Activated effector memory CD4-positive, alpha-beta T cell treated with Interleukin-2 at 50 U/mL for 16 hours (primary cell): ENCODE results near the gene TNNT2.

ENCODE experiments used
- DNase-seq: peaks from one replicate; pipeline ENCODE4 v3.0.0-alpha.2; 2020

Gene TNNT2

DNA sequence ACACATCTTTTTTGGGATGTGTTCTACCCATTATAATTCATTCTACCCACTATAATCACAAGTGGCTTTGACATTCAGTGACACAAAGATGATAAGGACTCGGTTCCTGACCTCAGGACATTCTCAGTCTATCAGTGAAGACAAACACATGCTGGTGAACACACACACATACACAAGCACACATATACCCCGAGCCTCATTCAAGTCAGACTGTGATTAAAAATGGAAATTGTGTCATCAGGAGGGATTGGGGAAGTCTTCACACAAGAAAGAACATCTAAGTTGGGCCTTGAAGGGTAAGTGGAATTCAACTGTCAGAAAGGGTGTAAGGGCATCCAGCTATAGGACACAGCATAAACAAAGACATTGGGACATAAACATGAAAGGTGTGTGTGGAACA lies 24.2 kb upstream of the TNNT2 start:
- no peak for DNase-seq

DNA sequence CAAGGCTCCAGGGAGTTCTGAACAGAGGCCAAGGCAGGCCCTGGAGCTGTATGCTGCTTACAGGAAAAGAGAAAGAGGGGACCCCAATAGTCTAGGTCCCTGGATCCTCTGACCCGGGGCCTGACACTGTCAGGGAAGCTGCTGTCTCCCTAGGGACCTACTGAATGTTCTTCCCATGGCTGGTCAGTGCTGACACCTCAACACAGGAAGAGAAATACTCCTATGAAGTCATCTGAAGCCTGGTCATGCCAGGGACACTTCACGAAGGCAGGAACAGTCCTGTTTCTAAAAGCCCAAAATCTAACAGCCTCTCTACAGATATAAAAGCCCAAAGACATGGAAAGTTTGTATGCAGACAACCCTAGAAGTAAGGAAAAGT lies 23.4 kb upstream of the TNNT2 start:
- no peak for DNase-seq

DNA sequence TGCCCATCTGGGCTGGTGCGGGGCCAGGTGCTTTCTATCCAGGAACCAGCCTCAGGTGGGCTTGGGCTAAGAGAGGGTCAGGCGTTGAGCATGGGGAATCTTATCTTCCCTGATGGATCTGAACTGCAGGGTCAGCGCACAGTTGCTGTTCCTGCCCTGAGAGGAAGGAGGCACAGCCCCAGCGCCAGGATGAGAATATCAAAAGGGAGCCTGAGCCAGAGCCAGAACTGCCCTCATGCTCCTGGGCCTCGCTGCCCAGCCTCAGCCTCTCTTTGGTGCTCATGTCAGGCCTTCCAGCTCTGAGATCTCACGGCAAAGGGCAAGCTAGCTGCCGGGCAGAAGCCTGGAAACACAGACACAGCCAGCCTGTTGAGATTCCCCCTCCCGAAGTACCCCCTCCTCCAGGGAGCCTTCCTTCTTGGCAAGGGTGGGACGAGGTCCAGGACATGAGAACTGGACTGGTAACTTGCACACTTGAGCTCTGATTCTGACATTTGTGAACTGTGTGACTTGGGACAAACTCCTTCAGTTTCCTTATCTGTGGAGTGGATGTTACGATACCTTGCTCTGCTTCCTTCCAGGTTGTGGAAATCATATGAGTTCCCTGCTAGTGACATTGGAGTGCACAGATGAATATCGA lies 22.9 kb upstream of the TNNT2 start:
- DNase-seq, result no peak

DNA sequence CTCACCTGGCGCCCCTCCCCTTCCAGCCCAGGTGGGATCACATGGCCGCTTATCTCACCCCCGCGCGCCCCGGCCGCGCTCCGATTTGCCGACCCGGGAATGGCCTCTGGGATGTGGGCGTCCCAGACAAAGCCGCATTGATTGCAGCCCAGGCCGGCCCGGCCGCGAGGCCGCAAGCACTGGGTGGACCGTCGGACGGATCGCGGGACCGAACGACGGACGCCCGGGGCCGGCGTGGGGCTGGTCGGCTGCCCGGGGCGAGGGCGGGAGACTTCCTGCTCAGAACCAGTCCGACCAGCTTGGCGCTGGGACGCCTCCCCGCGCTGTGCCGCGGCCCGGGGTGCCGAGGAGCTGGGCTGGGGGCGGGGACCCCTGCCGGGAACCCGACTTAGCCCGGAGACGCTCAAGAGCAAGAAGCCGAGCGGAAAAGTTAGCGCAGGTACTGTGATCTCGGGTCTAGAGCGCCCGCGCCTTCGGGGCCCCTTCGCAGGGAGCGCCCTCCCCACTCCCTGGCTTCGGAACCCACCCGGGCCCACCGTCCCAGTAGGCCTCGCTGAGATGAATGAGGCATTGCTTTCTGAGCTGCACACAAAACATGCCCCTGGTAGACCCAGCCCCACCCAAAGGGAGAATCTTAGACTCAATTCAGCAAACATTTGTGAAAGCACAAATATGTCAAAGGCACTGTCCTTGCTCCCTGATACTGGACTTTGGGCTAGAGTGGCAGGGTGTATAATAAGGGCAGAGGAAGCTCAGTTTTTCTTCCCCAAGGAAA lies 22.1 kb upstream of the TNNT2 start:
- DNase-seq, result no peak

DNA sequence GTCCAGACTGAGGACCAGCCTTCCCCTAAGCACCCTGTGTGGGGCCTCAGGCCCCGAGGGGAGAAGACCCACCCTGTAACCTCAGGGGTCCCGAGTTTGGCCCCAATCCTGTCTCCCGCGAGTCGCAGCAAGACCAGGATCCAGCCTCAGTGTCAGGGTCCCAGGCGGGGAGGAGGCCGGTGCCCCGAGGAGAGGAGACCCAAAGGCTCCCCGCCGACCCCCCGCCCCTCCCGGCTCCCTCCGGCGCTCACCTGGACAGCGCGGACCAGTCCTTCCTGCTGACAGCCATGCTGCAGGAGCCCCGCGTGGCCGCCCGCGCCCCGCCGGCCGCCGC lies 21.5 kb upstream of the TNNT2 start, which contains the start of gene LAD1:
Gene LAD1, minus strand, starts transcription at position 307 of the 334 bp plus-strand sequence. Its CDS starts 18 bp downstream, at position 289.
- DNase-seq, result no peak

DNA sequence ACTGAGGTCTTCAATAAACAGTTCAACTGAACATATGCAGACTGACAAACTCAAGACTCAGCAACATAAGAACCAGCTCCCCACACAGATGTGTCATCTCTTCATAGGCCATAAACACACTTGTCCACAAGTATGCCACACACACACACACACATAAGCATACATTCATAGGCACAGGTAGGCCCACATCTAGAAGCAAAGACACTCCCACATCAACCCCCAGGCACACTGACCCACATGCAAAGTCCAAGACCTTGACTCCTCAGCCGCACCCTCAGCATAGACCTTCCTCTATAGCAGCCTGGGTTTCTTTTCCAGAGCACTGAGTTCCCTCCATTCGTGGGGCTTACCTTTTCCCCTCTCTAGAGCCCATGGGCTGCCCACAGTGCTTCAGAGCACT lies 20.2 kb upstream of the TNNT2 start:
- no peak for DNase-seq

DNA sequence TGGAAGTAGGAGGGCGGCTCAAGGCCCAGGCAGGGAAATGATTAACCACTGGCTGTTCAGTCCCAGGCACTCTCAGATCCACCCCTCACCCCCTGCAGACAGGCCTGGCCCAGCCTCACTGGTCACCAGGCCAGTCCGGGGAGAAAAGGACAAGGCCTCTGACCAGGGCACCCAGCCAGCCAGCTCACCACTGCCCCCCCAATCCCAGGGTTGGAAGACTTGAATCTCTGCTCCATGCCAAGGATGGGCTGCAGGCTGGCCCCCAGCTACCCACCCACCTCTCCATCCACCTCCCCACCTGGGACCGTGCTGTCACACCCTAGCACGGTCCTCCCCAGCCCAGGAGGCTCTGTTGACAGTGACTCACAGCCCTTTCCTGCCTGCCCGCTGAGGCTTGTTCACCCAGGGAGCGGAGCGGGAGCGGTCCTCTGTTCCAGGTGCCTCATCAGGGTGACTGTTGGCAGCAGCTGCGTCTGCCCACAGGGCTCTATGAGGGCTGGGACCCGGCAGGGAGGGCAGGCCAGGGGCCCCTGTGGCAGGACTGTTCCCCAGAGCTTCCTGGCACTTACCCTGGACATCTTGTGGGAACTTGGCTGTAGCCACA lies 19.5 kb upstream of the TNNT2 start:
- DNase-seq, result no peak

DNA sequence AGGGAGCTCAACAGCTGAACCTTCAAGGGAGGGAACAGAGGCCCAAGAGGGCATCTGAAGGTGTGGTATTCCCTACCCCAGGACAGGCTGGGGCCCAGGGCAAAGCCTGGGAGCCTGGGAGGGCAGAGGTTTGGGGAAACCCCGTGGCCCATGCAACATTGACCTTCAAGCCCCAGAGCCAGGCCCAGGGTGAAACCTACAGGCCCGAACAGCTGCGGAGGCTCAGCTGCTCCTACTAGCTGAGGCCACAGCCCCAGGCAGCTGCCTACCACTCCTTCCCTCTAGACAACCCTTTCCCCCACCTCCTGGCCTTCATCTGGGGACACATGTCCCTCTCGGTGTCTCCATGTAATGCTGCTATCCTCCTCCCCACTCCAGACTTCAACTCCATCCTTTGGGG lies 18.5 kb upstream of the TNNT2 start:
- DNase-seq, result no peak

DNA sequence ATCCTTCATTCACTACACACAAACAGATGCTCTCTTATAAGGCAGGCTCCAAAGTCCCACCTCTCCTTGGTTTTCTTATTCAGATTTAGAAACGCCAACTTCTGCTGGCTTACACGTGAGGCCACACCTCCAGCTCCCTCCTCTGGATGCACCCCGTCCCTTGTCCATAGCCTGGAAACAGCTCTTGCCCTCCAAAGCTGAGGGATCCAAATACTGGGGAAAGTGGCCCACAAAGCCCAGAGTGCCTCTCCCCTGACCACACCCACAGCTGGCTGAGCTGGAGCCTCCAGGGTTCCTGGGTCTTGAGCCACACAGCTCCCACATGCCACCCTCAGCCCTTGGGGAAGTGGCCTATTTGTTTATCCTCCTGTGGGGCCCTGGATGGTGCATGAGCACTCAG lies 17.1 kb upstream of the TNNT2 start:
- DNase-seq, result no peak

DNA sequence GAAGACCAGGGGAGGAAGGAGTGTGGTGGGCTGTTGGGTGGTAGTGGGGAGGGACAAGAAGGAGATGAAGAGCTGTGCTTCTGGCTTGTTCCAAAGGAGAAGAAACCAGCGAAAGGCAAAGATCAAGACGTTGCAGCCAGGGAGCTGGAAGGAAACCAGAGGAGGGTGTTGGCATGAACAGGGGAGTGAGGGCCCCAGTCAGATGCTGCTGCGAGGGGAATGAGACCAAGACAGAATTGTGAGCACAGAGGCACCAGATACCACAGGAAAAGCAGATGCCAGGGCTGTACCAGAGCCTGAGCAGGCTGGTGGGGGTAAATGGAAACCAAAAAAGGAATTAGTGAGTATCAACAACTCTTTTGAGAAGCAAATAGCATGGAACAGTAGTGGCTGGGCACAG lies 15.6 kb upstream of the TNNT2 start:
- DNase-seq, result no peak

DNA sequence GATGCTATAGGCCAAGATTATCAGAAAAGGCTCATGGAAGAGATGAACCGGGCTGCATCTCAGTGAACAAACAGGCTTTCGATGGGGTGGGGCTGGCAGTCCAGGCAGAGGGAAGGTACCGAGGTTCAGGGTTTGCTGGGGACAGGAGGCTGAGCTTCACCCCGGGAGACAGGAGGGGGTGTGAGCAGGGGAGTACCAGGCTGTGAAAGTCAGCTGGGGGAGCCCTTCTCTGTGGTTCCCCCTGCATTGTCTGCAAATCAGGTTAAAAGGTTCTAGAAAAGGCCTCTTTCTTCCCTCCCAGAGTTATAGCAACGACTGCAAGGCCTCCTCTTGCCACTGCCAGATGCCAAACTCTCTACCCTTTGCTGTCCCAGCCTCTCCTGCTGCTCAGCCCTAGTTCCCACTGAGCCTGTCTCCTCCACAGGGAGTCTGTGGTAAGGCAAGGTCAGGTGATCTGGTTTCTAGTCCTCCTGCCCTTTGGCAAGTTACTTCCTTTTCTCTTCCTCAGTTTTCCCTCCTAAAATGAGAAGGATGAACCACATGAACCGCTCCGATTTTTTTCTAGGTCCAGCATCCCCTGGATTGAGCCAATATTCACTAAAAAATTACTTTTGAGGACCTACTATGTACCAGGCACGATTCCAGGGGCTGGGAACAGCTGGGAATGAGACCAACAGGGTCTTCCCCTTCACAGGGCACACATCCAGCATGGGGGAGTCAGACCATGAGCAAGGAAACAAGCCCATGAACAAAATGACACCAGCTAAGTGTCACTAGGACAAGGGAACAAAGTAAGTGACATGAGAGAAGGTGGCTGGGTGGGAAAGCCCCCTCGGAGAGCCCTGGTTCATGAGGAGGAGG lies 14.4 kb upstream of the TNNT2 start:
- DNase-seq, result no peak

DNA sequence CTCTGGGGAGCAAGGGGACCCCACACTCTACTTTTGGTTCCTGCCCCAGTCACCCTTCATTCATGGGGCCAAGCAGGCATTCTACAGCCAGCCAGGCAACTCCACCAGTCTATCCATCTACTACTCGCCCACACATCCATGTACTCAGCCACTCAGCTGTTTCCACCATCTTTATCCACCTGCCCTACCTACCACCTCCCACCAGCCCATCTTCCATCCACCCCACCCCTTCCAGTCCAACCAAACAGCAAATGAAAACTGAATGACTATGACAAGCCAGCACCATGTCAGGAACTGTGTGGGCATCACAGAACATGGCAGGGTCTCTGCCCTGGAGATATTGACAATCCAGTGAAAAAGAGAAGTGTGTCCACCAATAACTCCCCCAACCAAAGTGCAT lies 13.7 kb upstream of the TNNT2 start:
- DNase-seq, result no peak

DNA sequence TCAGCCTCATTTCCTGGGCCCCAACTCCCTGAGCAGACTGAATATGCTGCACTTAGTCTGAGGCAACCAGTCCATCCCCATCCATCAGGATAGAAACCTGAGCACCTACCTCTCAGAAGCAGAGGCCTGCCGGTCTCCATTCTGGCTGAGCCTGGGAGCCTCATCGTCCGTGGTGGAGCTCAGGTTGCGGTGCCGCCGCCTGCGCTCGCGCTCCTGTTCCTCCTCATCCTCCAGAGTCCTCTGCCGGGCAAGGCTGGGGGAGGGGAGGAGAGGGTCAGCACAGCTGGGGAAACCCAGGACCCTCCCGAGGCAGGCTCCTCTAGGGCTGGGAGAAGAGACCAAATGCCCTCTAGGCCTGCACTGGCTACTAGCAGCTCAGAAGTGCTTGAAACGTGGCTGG lies 11.6 kb upstream of the TNNT2 start:
- no peak for DNase-seq

DNA sequence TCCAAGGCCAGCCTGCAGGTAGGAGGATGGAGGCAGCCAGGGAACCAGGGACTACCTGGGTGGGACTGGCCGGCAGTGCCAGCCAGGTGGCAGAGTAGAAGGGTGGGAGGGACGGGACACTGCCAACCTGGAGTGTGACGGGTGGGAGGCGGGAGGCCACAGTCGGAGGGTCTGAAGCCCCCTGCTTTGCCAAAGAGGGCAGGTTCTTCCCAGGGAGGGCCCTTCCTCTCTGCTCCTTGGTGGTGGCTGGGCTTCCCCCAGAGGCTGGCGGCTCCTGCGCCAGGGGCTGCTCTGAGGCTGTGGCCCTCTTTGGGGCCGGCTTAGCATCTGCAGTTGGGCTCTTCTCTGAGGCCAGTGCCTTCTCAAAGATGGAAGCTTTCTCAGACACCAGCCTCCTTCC lies 8.7 kb upstream of the TNNT2 start:
- DNase-seq, result no peak

DNA sequence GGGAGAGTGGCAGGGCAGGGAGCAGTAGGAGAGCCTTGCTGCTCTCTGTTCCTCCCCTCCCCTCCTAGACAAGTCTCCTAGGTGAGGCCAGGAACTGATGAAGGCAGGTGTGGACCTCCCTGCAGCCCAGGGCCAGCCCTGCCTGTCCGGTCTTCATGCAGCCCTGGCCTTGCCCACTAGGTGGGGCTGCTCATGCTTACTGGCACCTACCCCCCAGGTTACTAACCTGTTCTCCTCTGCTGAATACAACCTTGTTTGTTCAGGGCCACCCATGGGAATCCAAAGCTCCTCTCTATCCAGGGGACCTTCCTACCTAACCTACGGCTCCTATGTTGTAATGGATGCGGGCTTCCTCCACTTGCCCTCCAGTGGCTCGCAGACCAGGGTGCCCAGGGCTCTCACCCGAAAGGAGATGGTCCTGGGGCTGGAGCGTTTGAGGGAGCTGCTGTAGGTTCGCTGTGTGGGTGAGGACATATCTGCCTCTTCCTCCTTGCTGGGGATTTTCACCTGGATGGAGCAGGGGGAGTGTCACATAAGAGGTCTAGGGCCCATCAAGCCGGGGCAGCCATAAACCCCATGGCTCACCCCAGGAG lies 7.9 kb upstream of the TNNT2 start:
- no peak for DNase-seq

DNA sequence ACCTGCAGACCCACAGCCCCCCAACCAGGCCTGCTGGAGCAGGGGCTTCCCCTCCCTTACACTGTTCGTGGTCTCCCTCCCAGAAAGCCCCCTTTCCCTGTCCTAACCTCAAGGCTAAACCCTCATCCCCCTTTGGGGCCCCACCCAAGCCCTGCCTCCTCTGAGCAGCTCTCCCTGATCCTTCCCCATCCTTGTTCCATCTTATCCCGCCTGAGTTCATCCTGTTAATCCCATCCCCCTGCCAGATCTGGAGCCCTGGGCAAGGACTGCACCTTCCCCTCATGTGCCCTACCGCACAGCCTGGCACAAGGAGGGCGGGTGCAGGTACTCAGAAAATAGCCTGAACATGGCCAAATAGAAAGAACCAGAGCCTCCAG lies 6.9 kb upstream of the TNNT2 start:
- no peak for DNase-seq

DNA sequence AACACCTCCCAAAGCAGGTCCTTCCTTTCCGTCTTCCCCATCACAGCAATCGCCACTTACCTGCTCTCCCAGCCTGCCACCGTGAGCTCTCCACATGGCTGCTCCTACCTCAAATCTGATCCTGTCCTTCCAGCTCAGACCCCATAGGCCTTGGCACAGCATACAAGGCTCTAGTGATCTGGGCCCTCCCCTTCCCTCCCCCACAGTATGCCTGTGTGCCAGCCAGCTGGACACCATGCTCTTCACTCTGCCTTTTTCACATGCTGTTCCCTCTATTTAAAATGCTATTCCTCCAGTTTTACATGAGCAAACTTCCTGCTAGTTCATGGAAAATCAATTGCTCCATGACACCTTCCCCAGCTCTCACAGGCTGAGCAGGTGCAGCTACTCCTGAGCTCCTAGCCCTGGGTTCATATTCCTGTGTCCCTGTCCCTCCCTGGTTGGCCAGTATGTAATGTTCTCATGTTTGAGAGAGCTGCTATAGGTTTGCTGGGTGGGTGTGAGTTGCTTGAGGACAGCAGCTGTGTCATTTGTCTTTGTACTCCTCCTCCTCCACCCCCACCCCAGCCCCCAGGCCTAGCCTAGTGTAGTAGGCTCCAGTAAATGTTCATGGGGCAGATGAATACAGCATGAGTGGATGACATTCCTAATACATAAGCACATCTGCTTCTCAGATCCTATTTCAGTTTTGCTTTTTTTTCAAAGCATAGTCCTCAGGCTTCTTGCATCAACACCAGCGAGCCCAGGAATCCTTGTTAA lies 6.3 kb upstream of the TNNT2 start:
- DNase-seq, result no peak

DNA sequence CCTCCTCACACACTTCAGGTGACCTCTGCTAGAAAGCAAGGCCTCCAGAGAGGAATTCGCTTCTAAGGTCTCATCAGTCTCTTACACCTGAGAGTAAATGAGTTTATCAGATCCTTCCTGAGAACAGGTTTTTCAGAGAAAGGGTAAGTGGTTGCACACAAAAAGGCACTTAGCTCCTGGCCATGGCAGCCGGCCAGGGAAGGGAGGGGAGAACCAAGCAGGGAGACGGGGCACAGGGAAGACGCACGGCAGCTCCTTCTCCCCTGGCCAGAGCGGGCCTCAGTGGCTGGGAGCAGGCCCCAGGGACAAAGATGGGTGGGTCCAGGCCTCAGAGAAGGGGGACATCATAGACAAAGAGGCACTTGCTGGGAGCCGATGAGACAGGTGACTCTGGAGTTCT lies 3.6 kb upstream of the TNNT2 start:
- DNase-seq, result no peak

DNA sequence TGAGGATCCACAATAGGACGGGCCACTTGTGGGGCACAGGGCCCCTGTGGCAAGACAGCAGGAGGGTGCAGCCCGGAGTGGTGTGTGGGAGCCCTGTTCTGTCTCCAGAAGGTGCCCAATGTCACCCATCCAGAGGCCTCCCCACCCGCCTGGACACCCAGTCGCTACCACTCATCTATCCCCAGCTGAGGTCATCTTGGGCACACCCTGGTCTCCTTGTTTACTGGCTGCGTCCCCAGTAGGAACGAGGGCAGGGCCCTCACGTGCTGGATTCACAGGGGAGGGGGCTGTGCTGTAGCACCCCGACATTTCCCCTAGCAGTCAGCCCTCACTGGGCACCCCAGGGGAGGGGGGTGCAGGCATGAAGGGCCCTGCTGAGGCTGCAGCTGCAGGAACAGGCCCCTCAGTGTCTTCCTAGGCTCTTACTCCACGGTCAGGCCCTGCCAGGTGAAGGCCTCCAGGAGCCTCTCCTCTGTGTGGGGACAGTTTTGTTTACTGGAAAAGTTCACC lies 2.3 kb upstream of the TNNT2 start:
- no peak for DNase-seq

DNA sequence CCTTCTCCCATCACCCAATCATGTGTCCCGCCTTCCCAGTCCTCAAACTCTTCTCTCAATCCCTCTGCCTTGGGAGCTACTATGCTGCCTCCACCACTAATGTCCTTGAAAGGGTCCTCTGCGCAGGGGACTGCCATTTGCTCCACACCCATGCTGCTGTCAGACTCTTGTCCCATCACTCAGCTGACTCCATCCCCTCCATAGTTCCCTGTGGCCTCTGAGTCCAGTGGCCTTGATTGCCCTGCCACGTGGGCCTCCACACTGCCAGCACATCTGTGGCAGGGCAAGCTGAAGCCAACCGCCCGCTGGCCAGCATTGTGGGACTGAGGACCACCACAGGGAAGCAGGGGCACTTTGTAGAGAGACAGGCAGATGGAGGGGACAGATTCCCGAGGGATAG lies 1.3 kb upstream of the TNNT2 start:
- no peak for DNase-seq

DNA sequence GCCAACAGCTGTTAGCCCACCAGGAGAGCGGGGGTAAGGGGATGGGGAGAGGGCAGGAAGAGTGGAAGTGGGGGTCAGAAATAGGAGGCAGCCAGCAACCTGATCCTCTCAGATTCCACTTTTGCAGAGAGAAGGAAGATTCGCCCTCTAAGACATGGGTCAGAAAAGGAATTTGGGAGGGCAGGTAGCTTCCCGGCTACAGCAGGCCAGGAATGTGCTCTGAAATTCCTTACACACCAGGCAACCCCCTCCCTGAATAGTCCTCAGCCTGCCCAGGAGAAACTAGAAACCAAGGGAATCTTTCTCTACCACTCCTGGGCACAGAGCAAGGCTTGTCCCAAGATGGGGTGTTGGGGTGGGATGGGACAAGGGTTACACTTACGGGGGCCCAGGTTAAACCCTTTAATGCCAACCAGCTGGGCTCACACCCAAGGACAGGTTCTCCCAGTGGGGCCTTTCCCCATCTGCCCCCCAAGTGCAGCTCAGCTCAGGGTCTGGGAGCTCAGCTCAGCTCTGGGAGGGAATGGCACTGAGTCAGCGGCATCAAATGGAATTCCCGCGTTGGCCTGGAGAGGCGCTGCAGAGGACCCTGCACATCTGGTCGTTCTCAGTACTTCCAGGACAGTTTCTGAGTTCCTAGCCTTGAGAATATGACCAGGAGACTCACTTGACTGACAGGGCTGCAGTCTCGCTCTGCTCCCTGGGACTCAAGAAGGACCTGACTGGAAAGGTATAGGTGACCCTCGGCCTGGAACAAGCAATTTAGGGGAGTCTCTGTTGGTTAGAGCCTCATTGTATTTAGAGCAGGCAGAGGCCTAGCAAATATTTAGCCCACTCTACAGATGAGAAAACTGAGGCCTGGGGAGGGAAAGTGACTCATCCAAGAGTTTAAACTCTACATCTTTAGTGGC lies 761 bp downstream of the TNNT2 start:
- no peak for DNase-seq
